IPS-20b (cell line): ENCODE results near the gene TMEM40.

ENCODE experiments used
- H3K27ac ChIP-seq: one replicate; pipeline ENCODE4 v1.5.1; 2013; ENCODE audit warnings: low read length
- H3K27me3 ChIP-seq: 2 replicates; pipeline ENCODE4 v1.6.1; 2013; ENCODE audit warnings: mild to moderate bottlenecking, low read length, inconsistent platforms; ENCODE audit not compliant: insufficient read depth
- H3K36me3 ChIP-seq: 2 replicates; pipeline ENCODE4 v1.6.1; 2013; ENCODE audit warnings: low read depth, mild to moderate bottlenecking, inconsistent platforms, low read length, moderate library complexity; ENCODE audit not compliant: insufficient read depth
- H3K4me1 ChIP-seq: 2 replicates; pipeline ENCODE4 v1.6.1; 2013; ENCODE audit warnings: mild to moderate bottlenecking, control low read depth, inconsistent platforms, low read length, moderate library complexity; ENCODE audit not compliant: insufficient read depth
- H3K4me3 ChIP-seq: 2 replicates; pipeline ENCODE4 v1.5.1; 2013; ENCODE audit warnings: mild to moderate bottlenecking, low read length, inconsistent platforms
- H3K9ac ChIP-seq: 2 replicates; pipeline ENCODE4 v1.6.1; 2013; ENCODE audit warnings: low read depth, mild to moderate bottlenecking, inconsistent platforms, low read length, moderate library complexity
- H3K9me3 ChIP-seq: 2 replicates; pipeline ENCODE4 v1.6.1; 2013; ENCODE audit warnings: mild to moderate bottlenecking, low read depth, low read length, inconsistent platforms; ENCODE audit not compliant: insufficient read depth

The TMEM40 gene

GRCh38 chr3:12758025-12758781 lies 856 bp downstream of the TMEM40 start:
- Histone ChIP-seq H3K27me3 (no peaks in the 10 kb centered on the region), H3K9ac (no peak overlapping the region), H3K4me3 (no peak overlapping the region), H3K4me1 (no peaks in the 10 kb centered on the region; the same call in 1 of the 2 replicates), H3K27ac (no peak overlapping the region), H3K9me3 (no peaks in the 10 kb centered on the region), H3K36me3 (no peaks in the 10 kb centered on the region)

DNA sequence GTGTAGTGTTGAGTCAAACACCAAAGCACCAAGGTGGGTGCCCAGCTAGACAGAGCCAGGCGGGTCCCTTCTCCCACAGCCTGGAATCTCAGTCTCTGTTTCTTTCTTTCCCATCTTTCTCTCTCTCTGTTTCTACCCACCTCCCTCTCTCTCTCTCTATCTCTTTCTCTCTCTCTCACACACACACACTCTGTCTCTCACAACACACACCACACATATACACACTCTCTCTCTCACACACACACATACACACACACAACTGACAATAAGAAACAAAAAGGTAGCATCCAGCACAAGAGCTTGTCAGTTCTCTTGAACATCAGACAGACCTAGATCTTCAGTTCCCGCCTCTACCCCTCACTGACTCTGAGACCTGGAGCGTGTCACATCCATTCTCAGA lies 2.4 kb downstream of the TMEM40 start:
- Histone ChIP-seq H3K27me3 (no peaks in the 10 kb centered on the region), H3K4me3 (no peak overlapping the region), H3K4me1 (no peaks in the 10 kb centered on the region; the same call in 1 of the 2 replicates), H3K27ac (no peak overlapping the region), H3K36me3 (no peaks in the 10 kb centered on the region), H3K9ac (no peak overlapping the region), H3K9me3 (no peaks in the 10 kb centered on the region)

DNA sequence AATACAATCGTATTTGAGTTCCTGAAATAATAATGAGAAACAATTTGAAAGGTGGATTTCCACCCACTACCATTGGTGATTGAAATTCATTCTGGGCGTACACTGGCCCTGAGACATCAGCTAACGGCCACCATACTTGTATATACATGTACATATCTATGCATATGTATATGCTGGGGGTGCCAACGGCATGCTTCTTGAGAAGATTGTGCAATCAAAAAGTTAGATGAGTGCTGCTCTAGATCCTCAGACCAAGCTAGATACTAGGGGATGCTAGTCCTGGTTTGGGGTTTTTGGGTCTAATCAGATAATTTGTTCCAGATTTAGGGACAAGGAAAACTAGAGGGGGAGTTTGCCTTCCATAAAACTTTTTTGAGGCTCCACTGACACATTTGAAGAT lies 2.9 kb downstream of the TMEM40 start:
- H3K9me3 ChIP-seq = no peaks in the 10 kb centered on the region
- no peaks in the 10 kb centered on the region; the same call in 1 of the 2 replicates for H3K4me1 ChIP-seq
- no peaks in the 10 kb centered on the region for H3K36me3 ChIP-seq
- H3K27me3 ChIP-seq = no peaks in the 10 kb centered on the region
- H3K4me3 ChIP-seq = no peak overlapping the region
- no peak overlapping the region for H3K27ac ChIP-seq
- H3K9ac ChIP-seq = no peak overlapping the region

- Histone ChIP-seq H3K36me3 (no peaks in the 10 kb centered on the region), H3K4me1 (no peaks in the 10 kb centered on the region; the same call in 1 of the 2 replicates)
These were observed 3.3 kb downstream of the TMEM40 start for GRCh38 chr3:12755754-12756153.

GRCh38 chr3:12754313-12754712 lies 4.7 kb downstream of the TMEM40 start:
- H3K4me1 ChIP-seq = no peaks in the 10 kb centered on the region
- no peak overlapping the region for H3K4me3 ChIP-seq
- no peaks in the 10 kb centered on the region for H3K27me3 ChIP-seq
- no peak overlapping the region for H3K9ac ChIP-seq
- no peaks in the 10 kb centered on the region for H3K36me3 ChIP-seq
- no peaks in the 10 kb centered on the region for H3K9me3 ChIP-seq
- no peak overlapping the region for H3K27ac ChIP-seq

More at GRCh38 chr3:12755754-12756153, 3.3 kb downstream of the TMEM40 start:
- H3K9ac ChIP-seq = no peak overlapping the region
- H3K27ac ChIP-seq = no peak overlapping the region
- H3K4me3 ChIP-seq = no peak overlapping the region
- H3K9me3 ChIP-seq = no peaks in the 10 kb centered on the region
- H3K27me3 ChIP-seq = no peaks in the 10 kb centered on the region

GRCh38 chr3:12753275-12754028 lies 5.6 kb downstream of the TMEM40 start:
- no peaks in the 10 kb centered on the region for H3K4me1 ChIP-seq
- H3K36me3 ChIP-seq = no peaks in the 10 kb centered on the region
- no peak overlapping the region for H3K4me3 ChIP-seq
- no peak overlapping the region for H3K9ac ChIP-seq
- H3K27ac ChIP-seq = no peak overlapping the region
- H3K9me3 ChIP-seq = no peaks in the 10 kb centered on the region
- H3K27me3 ChIP-seq = no peaks in the 10 kb centered on the region

DNA sequence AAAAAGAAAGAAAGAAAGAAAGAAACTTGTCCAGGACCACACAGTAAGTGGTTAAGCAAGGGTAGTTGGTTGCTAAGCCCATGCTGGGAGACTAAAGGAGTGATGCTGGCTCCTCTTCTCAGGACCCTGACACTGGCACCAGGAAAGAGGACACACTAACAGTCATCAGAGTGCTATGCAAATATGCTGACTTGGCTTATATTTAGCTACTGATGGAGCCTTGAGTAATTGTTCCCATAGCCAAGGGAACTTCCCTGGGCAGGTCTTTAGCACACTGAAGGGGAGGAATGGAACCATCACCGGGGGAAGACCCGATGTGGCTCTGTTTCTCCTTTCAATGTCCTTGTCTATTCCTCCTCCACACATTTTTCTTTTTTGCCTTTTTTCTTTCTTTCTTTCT lies 6.2 kb downstream of the TMEM40 start:
- Histone ChIP-seq H3K27ac (no peak overlapping the region), H3K9ac (no peak overlapping the region), H3K4me1 (no peaks in the 10 kb centered on the region), H3K27me3 (no peaks in the 10 kb centered on the region), H3K9me3 (no peaks in the 10 kb centered on the region), H3K4me3 (no peak overlapping the region), H3K36me3 (no peaks in the 10 kb centered on the region)

GRCh38 chr3:12752102-12752501 lies 7.0 kb downstream of the TMEM40 start:
- H3K9ac ChIP-seq = no peak overlapping the region
- no peak overlapping the region for H3K27ac ChIP-seq
- no peaks in the 10 kb centered on the region for H3K36me3 ChIP-seq
- H3K4me3 ChIP-seq = no peak overlapping the region
- no peaks in the 10 kb centered on the region for H3K9me3 ChIP-seq
- no peaks in the 10 kb centered on the region for H3K27me3 ChIP-seq
- no peaks in the 10 kb centered on the region for H3K4me1 ChIP-seq

- H3K4me3 ChIP-seq = no peak overlapping the region
- H3K36me3 ChIP-seq = no peaks in the 10 kb centered on the region
- no peaks in the 10 kb centered on the region for H3K9me3 ChIP-seq
- no peak overlapping the region for H3K9ac ChIP-seq
- H3K27ac ChIP-seq = no peak overlapping the region
- H3K27me3 ChIP-seq = no peaks in the 10 kb centered on the region
- no peaks in the 10 kb centered on the region for H3K4me1 ChIP-seq
These were observed 7.5 kb downstream of the TMEM40 start for GRCh38 chr3:12751571-12751970.

DNA sequence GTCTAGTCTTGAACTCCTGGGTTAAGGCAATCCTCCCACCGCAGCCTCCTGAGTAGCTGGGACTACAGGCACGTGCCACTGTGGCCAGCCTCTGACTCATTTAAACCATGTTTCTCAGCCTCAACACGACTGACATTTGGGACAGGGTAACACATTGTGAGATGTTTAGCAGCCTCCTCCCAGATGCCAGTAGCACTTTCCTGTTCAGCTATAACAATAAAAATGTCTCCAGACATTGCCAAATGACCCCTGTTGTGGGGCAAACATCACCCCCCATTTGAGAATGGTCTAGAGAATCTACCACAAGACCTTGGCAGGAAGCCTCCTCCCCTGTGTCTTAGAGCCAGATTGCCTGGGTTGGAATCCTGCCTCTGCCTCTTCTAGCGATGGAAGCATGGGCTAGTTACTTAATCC lies 8.4 kb downstream of the TMEM40 start:
- Histone ChIP-seq H3K4me1 (no peaks in the 10 kb centered on the region), H3K9me3 (no peaks in the 10 kb centered on the region), H3K27me3 (no peaks in the 10 kb centered on the region), H3K9ac (no peak overlapping the region), H3K4me3 (no peak overlapping the region), H3K36me3 (no peaks in the 10 kb centered on the region), H3K27ac (no peak overlapping the region)

GRCh38 chr3:12750223-12750622 lies 8.8 kb downstream of the TMEM40 start:
- Histone ChIP-seq H3K4me3 (no peak overlapping the region), H3K9ac (no peak overlapping the region), H3K27ac (no peak overlapping the region)

GRCh38 chr3:12748477-12748876 lies 10.6 kb downstream of the TMEM40 start:
- no peaks in the 10 kb centered on the region for H3K36me3 ChIP-seq
- H3K4me3 ChIP-seq = no peak overlapping the region
- H3K27ac ChIP-seq = no peak overlapping the region
- H3K9ac ChIP-seq = no peak overlapping the region
- no peaks in the 10 kb centered on the region for H3K4me1 ChIP-seq
- no peaks in the 10 kb centered on the region for H3K27me3 ChIP-seq
- H3K9me3 ChIP-seq = no peaks in the 10 kb centered on the region

More at GRCh38 chr3:12750223-12750622, 8.8 kb downstream of the TMEM40 start:
- Histone ChIP-seq H3K36me3 (no peaks in the 10 kb centered on the region), H3K4me1 (no peaks in the 10 kb centered on the region), H3K9me3 (no peaks in the 10 kb centered on the region), H3K27me3 (no peaks in the 10 kb centered on the region)
